HG03039 (cell line): ENCODE results near the gene VPS36.
"Not testable (repeated sequence)": the region's sequence is repeated elsewhere in the genome, so short reads cannot be mapped to it uniquely, and the experiment has no call there.

ENCODE experiments used
- ATAC-seq: cut with Tn5 transposase; IDR thresholded peaks from one replicate; pipeline ENCODE4 v1.9.1; 2021; ENCODE audit warnings: mild to moderate bottlenecking, moderate library complexity; ENCODE audit not compliant: unreplicated experiment

Gene VPS36

DNA sequence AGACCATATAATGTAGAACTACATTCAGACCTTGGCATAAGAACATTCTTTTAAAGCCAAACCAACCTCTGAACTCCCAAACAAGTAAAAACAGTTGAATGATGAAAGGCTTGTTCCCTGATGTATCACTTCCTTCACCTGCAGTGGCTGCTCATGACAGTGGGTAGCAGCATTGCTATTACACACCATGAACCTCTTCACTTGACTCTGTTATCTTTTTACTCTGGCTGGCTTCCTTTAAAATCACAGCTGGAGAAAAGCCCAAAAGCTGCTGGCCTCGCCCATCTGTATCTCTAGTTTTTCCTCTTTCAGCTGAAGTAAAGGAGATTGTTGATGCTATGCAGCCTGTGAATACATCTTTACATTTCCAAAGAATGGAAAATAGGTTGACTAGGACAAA is 67.1 kb downstream of the VPS36 start:
- no peak for ATAC-seq

DNA sequence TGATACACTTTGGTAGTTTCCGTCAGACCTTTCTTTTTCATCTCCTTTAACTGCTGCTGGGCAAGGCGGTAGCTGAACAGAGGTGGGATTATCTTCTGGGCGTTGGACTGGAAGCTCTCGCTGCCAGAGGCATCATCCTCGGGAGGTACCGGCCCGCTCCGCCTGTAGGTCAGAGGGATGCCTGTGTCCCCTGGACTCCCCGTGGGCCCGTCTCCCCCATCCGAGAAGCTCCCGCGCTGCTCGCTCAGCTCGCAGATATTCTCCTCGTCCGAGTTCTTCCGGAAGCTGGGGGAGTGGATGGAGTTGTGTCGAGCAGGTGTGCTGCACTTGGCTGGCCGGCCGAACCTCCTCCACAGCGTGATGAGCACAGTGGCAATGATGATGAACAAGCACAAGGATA is 72.1 kb downstream of the VPS36 start:
- ATAC-seq, result no peak

DNA sequence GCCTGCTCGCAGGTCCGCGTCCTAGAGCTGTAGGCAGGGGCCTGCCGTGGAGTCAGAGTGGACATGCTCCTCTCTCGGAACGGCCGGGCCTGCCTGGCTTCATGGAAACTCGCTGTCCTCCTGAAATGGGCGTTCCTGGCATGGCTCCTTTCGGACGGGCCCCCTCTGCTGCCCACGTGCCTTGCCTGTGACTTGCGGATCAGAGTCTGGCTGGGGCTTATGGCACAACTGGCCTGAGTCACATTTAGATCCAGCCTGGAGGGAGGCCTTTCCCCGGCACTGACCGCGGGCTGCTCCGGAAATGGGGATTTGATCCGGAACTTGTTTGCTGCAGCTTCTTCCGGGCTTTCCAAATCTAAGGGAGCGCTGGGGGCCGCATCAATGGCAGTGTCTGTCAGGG is 72.5 kb downstream of the VPS36 start:
- ATAC-seq, result no peak

DNA sequence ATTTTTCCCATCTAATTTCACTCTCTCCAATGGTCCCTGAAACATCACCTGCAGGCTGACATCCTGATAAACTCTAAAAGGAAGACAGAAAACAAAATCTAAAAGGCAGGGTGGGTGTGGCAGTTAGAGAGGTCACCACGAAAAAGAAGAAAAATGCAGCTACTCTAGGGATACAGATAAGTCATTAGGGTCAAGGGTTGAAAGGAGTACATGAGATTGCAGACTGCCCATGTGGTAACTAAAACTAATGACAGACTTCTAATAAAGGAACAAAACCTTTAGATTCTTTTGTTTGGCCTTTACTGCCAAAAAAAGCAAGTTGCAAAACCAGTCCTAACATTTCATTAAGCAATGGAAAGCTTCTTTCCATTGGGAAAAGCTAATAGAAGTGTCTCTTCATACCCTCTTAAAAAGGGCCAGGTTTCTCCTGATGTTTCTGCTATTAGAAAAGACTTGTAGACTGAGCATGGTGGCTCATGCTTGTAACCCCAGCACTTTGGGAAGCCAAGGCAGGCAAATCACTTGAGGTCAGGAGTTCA is 75.5 kb downstream of the VPS36 start:
- no peak for ATAC-seq

DNA sequence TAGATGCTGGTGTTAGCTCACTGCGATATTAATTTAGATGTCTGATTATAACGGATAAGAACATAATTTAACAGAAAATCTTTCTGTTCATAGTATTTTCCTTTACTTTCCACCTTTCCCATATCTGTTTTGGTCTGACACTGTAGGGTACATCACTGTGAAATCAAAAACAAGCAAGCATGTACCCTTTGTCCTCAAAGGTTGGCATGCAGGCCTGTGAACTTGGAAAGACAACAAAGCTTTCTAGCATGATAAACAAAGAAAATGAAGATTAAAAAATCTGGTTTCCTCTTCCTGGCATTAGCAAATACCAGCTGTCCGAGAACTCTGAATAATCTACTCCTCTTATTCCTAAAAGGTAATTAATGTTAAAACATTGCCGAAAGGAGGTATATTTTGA is 76.0 kb downstream of the VPS36 start:
- ATAC-seq, result no peak

DNA sequence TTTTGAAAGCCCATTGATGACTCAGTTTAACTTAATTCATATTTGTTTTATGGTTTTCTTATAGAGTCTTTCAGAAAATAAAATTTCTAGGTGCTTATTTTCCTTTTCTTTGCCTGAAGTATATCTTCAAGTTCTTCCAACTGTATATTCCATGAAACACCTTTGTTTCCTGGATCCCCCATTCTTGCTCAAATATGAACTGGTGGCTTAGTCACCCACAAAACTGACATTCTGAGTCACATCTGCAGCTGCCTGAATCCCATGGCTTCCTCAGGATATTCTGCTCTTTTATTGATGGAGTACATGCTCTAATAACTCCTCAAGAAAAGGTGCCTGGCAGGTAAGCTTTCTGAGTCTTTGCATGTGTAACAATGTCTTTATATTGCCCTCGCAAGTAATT is 77.2 kb downstream of the VPS36 start:
- ATAC-seq, result not testable (repeated sequence)

DNA sequence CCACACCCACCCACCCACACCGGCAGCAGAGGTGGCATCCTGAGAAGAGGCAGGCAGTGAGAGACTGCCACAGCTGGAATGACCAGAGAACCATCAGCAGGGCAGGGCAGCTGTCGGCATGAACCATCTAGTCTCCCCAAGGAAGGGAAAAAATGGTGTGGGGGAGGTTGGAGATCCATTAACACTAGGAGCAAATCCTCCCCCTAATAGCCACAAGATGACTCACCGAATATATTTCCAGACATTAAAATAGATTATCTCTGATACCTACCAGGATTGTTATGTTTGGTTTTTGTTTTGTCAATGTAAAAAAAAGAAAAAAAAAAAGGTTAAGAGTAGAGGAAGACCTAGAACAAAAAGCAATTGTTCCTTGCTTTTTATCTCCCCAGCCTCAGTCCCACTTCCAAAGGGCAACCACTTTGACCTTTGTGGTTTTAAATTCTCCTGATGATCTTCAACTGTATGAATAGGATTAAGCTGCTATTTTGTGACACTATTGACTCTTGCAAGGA is 78.6 kb downstream of the VPS36 start:
- no peak for ATAC-seq

DNA sequence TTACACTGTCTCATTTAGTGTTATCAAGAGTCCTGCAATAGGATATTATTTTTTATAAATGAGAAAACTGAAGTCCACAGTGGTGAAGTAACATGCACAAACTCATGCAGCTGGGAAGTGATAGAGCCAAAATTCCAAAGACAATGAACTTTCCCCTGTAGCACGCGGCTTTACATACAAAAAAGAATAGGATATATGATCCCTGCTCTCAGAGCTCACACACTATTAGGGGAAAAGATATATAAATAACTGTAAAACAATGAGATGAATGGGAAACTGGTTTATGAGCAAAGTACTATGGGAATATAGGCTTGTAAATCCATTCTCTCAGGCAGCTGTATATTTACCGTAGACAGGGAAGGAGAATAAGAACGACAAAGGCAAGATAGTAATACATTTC is 84.1 kb downstream of the VPS36 start:
- no peak for ATAC-seq
